ENCODE results near the gene LRRK1.
A peak's percentile ranks its signal among the peaks of the same experiment; 100 is the strongest.

GRCh38 chr15:101088788-101089578 lies 169.8 kb downstream of the LRRK1 start:
- TF ChIP-seq EZH2 (IDR thresholded peaks at IDR 0.05; ENCODE audit: borderline replicate concordance, low read depth, low read length, severe bottlenecking) (no peak), CTCF (IDR thresholded peaks at IDR 0.05; ENCODE audit: borderline replicate concordance, extremely low read depth, low read length, poor library complexity, severe bottlenecking) (peak; percentile 90)
